GM10847 (cell line): ENCODE data around the gene TMEM141.

ENCODE experiments used
- POLR2A ChIP-seq: IDR thresholded peaks from 2 replicates; pipeline ENCODE4 v1.6.1; 2011; ENCODE audit not compliant: insufficient read length; ENCODE audit errors: extremely low read depth

Gene TMEM141

GRCh38 chr9:136791516-136792276 is 552 bp downstream of the TMEM141 start:
- TF ChIP-seq POLR2A: no peak

- no peak for TF ChIP-seq POLR2A
Measured at GRCh38 chr9:136792321-136793085, 1.4 kb downstream of the TMEM141 start.

GRCh38 chr9:136793086-136793946 is 2.2 kb downstream of the TMEM141 start:
- TF ChIP-seq POLR2A: no peak

GRCh38 chr9:136794281-136794999 is 3.3 kb downstream of the TMEM141 start:
- TF ChIP-seq POLR2A: no peak

- no peak for TF ChIP-seq POLR2A
Measured at GRCh38 chr9:136795000-136795348, 3.8 kb downstream of the TMEM141 start.

- no peak for TF ChIP-seq POLR2A
Measured at GRCh38 chr9:136796238-136796774, 5.2 kb downstream of the TMEM141 start, which contains the start of gene CCDC183. CCDC183 (plus strand) TSS chr9:136796338; CDS start chr9:136796398, 60 bp downstream.

GRCh38 chr9:136798708-136799078 is 7.5 kb downstream of the TMEM141 start:
- no peak for TF ChIP-seq POLR2A

- TF ChIP-seq POLR2A: no peak
Measured at GRCh38 chr9:136799079-136799853, 8.1 kb downstream of the TMEM141 start.

- no peak for TF ChIP-seq POLR2A
Measured at GRCh38 chr9:136799854-136800657, 8.9 kb downstream of the TMEM141 start.

GRCh38 chr9:136802321-136802720 is 11.2 kb downstream of the TMEM141 start:
- TF ChIP-seq POLR2A: no peak

GRCh38 chr9:136803551-136804508 is 12.7 kb downstream of the TMEM141 start:
- no peak for TF ChIP-seq POLR2A
